Articular chondrocyte of knee joint (primary cell): Measurements from ENCODE around the gene AP5S1. TPM values are rescaled to one million over a fixed set of nuclear protein-coding genes. Genes with fewer than 3 reads are reported as not detected.

ENCODE experiments used
- total RNA-seq: library from RNA; depleted of rRNA; stranded (reverse); fragments of >200 nt; gene quantifications from 2 replicates; pipeline ENCODE4 v1.2.3, GENCODE V29; 2012

Gene AP5S1
- total RNA-seq = 16.9 and 19.9 TPM in 2 replicates

GRCh38 chr20:3820048-3820900 lies at the start of gene AP5S1:
Gene AP5S1, plus strand, starts transcription at chr20:3820547. Its CDS starts 1,571 bp downstream, at chr20:3822118.

DNA sequence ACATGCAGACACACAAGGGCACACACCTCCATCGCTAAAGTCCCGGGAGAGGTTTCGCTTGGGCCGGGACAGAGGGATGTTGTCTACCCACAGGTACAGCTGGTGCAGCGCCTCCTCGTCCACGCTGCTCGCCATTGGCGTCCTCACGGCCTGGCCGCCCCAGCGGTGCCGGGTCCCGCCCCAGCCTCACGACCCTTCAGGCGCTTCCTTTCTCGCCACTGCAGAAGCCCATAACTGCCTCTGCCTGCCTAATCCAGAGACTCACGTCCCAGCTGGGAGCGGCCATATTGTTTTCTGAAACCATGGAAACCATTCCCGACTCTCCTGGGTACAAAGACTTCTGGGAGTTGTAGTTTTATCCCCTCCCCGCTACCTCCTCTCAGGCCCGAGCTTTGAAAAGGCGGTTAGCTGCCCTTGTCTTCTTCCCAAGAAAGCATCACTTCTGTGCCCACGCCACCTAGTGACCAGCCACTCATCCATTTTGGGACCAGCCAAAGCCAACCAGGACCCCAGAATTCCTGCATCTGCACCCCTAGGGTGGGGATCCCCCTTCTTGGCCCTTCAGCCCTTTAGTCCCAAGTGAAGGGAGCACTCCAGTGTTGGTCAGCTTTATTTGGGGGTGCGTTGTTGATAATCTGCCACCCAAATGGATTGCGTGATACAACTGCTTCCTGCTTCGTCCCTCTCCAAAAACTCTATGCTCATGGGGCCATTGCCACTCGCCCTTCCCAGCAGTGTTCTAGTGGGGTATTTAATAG lies 39.0 kb upstream of the AP5S1 start, which contains the start of gene SPEF1:
Gene SPEF1 (minus strand): TSS at position 296 of the 758 bp plus-strand sequence. CDS start 161 bp downstream, at position 135.

GRCh38 chr20:3786665-3787323 lies 33.6 kb upstream of the AP5S1 start, which contains the start of gene CENPB:
Gene CENPB, minus strand, starts transcription at chr20:3786740. Its CDS starts 257 bp downstream, at chr20:3786483.

DNA sequence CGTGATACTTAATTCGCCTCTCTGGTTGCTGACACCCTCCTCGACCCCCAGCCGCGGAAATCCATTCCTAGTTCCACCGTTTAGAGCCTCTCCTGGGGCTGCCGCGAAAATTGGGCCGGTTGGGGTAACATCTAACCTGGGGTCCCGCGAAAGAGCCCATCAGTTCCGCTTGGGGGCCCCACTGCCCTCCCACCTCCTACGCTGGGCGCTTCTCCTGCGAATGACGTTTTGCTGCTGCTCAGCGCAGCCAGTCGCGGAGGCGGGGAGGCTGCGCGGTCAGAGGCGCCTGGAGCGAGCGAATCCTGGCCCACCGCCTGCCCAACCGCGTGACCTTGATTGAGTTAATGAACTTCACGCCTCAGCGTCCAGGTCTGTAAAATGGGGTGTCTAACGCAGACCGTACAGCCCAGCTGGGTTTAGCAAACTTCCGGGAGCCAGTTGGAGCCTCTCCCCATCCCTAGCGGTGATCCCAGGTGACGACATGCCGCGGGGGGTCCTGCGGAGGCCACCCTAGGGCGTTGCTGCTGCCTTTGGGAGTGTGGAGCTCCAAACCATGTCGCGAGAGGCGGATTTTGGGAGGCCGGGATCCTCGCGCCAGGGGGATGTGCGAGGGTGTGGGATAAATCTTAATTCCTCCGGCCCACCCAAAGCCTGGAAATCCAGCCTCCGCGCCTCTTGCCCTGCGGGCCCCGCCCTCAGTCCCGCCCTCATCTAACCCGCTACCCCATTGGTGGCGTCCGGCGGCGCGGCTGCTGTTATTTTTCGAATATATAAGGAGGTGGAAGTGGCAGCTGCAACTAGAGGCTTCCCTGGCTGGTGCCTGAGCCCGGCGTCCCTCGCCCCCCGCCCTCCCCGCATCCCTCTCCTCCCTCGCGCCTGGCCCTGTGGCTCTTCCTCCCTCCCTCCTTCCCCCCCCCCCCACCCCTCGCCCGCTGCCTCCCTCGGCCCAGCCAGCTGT lies 24.6 kb upstream of the AP5S1 start, which contains the start of gene CDC25B:
Gene CDC25B (plus strand): TSS at position 800 of the 958 bp plus-strand sequence. CDS start 222 bp downstream, outside the sequence.

DNA sequence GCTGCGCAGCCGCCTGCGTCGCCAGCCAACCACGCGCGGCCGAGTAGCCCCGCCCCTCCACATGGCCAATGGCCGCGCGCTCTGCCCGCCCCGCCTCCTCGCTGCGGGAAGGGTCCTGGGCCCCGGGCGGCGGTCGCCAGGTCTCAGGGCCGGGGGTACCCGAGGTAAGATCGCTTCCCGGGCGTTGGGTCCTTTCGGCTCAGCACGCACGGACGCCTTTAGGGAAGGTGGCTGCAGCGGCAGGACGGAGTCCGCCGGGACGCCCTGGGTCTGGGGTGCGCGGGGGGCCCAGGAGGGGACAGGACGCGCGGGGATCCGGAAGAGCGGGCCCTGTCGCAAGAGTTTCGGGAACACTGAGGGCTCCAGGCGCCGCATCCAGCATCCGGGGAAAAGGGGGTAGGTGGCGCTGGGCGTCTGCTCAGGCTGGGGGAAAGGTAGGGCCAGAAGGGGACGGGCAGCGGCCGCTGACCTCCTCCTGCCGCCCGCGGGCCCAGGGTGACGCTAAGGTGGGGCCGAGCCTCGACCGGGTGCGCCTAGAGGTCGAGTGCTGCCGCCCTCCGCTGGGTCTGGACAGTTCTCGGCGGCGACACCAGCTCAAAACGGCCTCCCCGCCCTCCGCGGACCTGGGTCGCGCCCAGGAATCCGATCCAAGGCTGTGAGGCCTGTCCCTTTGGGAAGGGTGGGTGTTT lies 26.5 kb downstream of the AP5S1 start, which contains the start of gene MAVS:
Gene MAVS (plus strand): TSS at position 95 of the 689 bp plus-strand sequence. CDS start 7,791 bp downstream, outside the sequence.

Other genes starting within 250 kb of the AP5S1 start
- gene GFRA4, start 157.1 kb upstream of the AP5S1 start, total RNA-seq = not detected in 2 replicates
- gene ADAM33, start 138.5 kb upstream of the AP5S1 start, total RNA-seq = 2.2 and 3.8 TPM in 2 replicates
- not detected in 2 replicates for gene SIGLEC1, start 107.9 kb upstream of the AP5S1 start, total RNA-seq
- 0.13 and 0.22 TPM in 2 replicates for gene HSPA12B, start 87.9 kb upstream of the AP5S1 start, total RNA-seq
- gene ADISSP, start 52.8 kb upstream of the AP5S1 start, total RNA-seq = 12.5 and 16.2 TPM in 2 replicates
- gene SPEF1, start 39.1 kb upstream of the AP5S1 start, total RNA-seq = 0.22 TPM in 1 of 2 replicates, not detected in the other
- 65.9 and 67.7 TPM in 2 replicates for gene CENPB, start 33.8 kb upstream of the AP5S1 start, total RNA-seq
- gene CDC25B, start 24.2 kb upstream of the AP5S1 start, total RNA-seq = 48.6 and 52.5 TPM in 2 replicates
- gene MAVS, start 26.3 kb downstream of the AP5S1 start, total RNA-seq = 30.8 and 31.7 TPM in 2 replicates
- gene PANK2, start 68.8 kb downstream of the AP5S1 start, total RNA-seq = 52.4 and 71.0 TPM in 2 replicates
- gene RNF24, start 195.0 kb downstream of the AP5S1 start, total RNA-seq = 33.0 and 46.3 TPM in 2 replicates